ENCODE measurements around the gene MTIF3.
"Not testable (repeated sequence)": the region's sequence is repeated elsewhere in the genome, so short reads cannot be mapped to it uniquely, and the experiment has no call there.

Gene MTIF3

DNA sequence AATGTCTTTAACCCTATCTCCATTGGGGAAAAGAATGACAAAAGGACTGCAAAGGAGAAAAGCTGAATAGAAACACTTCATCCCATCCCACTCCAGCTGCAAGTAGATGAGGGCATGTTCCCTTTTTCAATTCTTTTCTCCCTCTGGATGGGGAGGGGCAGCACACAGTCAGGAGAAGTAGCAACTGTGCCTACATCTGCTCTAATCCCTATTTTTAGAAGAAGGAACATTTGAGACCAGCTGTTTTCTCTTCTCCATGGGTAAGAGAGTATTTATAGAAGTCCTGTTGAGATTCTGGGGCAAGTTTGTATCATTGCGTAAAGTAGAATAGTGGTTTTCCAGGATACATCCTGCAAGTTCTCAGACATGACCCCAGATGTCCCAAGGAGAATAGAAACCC is 35.2 kb downstream of the MTIF3 start:
- DNase-seq (ENCODE audit: low read depth in 3 of 3): no peak

DNA sequence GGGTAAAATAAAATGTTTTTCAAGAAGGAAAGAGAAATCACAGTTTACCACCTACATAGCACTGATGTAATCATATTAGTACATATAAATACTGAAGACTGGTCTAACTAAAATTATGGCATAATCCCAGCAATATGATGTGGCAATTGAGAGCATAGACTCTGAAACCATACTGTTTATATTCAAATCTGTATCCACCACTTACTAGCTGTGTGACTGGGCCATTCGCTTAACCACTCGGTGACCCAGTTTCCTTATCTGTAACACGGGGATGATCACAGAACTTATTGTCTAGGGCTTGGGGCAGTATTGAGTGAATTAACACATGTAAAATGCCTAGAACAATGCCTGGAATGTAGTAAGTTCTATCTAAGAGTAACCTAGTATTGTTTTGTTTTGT is 39.0 kb downstream of the MTIF3 start:
- no peak for DNase-seq (ENCODE audit: low read depth in 3 of 3)

DNA sequence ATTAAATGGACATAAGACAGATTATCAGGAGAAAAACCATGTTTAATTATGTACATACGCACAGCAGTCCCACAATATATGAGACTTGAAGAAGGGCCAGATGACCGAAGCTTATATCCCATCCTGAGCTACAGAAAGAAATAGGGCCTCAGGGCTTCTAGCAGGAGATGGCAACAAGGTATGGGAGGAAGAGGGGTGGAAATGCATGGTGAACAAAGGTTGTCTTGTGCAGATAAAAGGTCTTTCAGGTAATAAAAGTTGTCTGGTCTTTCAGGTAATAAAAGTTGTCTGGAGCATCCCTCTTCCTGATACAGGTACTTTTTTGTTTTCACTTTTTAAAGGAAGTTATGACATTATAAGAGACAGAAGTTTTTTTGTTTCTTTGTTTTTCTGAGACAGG is 41.4 kb downstream of the MTIF3 start:
- DNase-seq (ENCODE audit: low read depth in 3 of 3): no peak

DNA sequence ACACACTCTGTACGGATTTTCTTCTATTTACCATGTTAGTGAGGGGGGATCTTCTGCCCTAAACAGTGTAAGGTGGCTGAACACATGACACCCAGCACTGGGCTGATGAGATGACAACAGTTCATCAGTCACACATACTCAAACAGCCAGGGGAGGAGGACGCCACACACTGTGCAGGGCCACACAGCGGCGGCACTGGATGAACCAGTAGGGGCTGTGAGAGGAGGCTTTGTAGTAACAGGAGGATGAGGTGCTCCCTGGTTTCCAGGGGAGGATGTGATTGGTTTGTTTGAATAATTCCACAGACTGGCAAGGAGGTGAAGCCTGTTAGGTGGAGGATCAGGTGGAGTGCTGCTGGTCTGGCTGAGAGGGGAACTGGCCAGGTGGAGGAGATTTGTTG is 42.3 kb downstream of the MTIF3 start:
- no peak for DNase-seq (ENCODE audit: low read depth in 3 of 3)

DNA sequence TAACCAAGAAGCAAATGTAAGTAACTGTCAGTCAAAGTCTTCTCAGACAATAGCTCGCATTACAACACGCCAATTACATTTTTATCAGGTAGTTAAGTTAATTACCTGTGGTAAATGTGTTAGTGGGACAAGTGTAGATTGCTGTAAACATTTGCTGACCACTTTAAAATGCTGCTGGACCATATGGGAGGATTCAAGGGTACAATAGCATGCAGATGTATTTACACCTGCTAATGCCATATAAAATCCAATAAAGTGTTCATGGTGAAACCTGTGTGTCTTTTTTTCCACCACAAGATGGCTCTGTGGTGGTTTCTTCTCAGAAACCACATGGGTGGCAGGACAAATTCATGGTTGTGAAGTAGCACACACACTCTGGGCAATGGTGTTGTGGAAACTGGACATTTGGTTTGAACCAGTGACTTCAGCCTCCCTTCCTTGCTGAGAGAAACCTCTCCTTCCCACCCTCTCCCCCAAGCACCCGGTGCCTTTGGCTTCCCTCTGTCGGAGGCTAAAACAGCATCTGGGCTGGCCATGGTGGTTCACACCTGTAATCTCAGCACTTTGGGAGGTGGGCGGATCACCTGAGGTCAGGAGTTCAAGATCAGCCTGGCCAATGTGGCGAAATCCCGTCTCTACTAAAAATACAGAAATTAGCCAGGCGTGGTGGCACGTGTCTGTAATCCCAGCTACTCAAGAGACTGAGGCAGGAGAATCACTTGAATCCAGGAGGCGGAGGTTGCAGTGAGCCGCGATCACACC is 44.0 kb downstream of the MTIF3 start:
- peak in 1 of 3 experiments; percentile 16 for DNase-seq (ENCODE audit: low read depth in 3 of 3)

DNA sequence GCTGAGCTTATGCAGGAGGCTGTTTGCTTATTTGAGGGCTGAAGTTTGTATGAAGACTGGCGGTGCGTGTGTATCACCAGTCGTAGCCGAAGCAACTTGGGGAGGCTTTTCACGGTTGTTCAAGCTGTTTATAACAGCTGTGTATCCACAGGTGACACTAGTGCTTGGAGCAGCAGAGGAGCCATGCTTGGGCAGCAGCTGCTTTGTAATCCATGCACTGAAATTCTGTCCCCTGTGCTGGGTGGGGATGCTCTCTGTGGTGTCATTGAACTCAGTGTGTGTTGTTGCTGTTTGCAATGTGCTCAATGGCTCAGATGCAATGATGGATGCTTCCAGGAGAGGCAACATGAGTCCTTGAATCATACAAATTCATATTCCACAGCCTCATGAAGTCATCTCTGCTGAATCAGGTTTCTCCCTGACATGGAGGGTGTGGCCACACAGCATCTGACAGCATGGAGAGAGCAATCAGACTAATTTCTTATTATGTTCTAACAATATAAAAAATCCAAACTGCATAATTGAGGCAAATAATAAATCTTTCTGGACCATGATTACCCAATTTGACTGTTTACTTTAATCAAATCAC is 44.7 kb downstream of the MTIF3 start:
- no peak for DNase-seq (ENCODE audit: low read depth in 3 of 3)

DNA sequence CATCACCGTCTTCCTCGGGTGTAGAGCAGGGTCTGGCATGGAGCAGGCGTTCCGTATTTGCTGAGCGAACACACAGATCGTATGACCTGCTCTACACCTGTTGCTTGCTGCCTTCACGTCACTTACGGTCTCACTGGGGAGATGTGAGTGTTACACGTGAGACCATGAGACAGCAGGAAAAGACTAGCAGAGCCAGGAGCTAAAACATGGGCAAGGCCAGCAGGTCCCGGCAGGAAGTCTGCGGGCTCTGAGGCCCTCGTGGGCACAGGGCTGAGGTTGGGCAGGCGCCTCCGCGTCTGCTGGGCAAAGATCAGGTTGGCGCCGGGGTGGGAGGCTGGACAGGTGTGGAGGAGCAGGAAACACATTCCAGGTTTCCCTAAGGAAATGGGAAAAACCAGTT is 45.7 kb downstream of the MTIF3 start:
- no peak for DNase-seq (ENCODE audit: low read depth in 3 of 3)

DNA sequence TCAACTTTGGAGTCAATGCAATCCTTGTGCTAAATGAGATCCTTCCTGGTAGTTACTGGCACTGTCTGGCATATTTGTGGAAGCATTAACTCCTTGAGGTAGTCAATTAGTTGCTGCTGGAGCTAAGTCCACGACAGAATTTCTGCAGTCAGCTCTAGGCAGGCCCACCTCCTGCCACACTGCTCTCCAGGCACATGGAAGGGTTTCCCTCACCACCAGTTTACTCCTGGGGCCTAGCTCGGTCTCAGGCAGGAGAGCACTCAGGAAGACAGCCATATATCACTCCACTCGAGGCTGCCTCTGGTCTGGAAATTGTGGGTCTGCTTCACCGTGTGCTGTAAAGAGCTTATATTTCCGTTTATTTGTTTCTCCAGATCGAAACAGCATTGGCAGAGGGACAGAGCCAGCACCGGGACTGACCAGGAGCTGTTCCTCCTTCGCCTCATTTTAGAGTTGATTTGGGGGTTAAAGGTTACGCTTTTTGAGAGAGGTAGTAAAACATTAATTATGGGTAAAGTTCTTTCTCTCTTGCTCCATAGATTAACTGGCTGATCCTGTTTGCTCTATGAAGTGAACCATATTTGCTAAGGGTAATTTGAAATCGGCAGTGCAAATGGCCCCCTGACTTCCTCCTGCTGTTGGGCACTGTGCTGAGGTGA is 46.5 kb downstream of the MTIF3 start:
- DNase-seq (ENCODE audit: low read depth in 3 of 3): no peak

DNA sequence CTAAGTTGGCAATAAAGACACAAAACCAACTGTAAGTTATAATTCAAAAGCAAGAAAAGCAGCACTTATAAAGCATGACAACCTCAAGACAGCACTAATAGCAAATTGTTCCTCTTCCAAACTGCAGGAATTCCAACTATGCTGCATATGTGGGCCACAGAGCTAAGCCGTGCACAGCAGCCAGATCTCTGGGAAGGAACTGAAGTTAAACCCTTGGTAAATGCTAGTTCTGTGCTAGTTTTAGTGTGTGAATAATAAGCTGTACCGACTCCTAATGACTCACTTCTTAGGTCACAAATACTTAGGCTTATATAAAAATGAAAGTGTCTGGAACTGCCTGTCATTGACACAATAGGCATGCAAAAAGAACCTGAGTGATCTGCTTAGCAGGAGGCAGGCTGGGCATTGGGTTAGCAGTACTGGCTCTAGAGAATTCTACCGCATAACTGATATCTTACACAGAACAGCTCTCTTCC is 47.1 kb downstream of the MTIF3 start:
- no peak for DNase-seq (ENCODE audit: low read depth in 3 of 3)

DNA sequence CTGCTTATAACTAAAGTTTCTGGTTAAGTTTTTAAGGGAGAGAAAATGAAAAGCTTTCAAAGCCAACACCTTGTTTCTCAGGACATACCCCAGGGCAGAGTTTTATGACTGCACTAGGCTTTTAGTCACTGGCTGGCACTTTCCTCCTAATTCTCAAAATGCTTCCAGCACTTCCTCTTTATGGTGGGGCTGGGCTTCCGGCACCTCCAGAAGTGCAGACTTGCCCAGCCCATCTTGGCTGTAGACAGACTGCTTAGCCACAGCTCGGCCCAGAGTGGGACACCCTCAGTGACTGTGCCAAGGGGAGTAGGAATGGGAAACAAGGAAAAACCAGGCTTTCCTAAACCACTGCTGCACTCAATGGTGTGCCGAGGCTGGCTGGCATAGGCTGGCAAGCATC is 49.2 kb downstream of the MTIF3 start:
- DNase-seq (ENCODE audit: low read depth in 3 of 3): no peak

DNA sequence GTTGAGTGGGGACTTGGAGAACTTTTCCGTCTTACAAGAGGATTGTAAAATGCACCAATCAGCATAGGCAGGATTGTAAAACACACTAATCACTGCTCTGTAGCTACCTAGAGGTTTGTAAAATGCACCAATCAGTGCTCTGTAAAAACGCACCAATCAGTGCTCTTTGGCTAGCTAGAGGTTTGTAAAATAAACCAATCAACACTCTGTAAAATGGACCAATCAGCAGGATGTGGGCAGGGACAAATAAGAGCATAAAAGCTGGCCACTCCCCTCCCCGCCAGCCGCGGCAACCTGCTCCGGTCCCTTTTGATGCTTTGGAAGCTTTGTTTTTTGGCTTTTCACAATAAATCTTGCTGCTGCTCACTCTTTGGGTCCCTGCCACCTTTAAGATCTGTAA is 50.0 kb downstream of the MTIF3 start:
- DNase-seq (ENCODE audit: low read depth in 3 of 3): not testable (repeated sequence)

DNA sequence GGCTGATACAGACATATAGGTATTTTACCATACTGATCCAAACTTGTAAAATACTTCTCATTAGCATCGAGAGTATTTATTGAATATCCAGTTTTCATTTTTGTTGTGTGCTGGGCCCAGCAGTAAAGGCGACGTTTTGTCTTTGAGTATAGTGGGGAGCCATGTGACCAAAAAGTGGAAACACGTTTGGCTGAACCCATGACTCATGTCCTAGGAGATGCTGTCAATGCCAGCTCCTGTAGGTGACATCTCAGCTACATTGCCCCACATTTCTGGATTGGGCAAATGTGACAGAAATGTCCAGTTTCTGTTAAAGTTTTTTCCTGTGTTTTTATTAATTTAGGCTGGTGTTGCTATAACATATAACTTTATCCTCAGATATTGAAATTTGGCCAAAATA is 52.0 kb downstream of the MTIF3 start:
- DNase-seq (ENCODE audit: low read depth in 3 of 3): no peak

DNA sequence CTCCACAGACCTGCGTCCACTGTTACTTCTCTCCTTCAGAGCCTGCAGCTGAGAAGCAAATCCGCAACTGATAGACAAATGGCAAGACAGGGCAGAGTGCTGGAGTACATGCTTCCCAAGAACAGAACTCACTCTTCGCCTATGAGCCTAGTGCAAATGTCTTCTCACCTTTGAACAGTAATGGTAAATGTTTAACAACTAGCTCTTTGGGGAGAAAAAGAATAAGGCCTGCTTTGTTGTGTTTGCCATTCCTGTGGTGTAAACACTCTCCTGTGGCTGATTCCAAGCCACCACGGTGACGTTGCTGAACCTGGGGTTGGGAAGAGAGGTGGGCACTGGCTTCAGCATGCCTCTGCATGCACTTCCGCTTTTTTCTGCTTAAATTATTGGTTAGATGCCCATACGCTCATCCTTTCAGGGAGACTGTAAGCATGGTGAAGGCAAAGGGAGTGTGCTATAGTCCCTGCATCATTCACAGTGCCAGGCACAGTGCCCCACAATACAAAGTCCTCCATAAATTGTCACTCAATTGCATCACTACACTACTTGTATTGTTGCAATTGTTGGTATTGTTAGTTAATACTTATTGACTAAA is 54.0 kb downstream of the MTIF3 start:
- DNase-seq (ENCODE audit: low read depth in 3 of 3): no peak

DNA sequence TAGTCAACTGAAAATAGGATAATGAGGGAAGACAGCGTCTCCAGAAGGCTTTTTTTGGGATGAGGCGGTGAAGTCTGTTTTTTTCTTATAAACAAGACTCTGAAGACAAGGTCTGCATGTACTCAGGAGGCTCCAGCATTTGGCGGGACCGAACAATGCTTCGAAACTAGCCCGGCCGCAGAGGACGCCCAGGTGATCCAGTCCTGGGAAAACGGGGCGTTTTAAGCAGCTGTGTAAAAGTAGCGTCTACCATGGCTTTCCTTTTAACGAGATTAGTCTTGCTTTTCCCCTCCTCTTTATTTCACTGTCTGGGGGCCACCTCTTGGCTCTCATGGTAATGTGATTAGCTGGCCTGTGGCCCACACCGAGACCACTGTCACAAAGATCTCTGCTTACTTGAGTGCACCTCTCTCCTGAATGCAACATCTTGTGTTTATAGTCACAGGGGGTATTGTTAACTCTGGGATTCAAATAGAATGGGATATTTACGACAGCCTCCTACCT is 55.3 kb downstream of the MTIF3 start:
- no peak for DNase-seq (ENCODE audit: low read depth in 3 of 3)

DNA sequence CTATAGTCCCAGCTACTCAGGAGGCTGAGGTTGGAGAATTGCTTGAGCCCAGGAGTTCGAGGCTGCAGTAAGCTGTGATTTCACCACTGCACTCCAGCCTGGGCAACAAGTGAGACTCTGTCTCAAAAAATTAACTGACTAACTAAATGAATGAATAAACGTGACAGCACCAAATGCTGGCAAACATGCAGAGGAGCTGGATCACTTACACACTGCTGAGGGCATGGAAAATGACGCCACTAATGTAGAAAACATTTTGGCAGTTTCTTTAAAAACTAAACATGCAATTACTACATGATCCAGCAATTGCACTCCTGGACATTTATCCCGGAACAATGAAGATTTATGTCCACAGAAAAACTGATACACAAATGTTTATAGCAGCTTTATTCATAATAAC is 57.3 kb downstream of the MTIF3 start:
- DNase-seq (ENCODE audit: low read depth in 3 of 3): no peak

DNA sequence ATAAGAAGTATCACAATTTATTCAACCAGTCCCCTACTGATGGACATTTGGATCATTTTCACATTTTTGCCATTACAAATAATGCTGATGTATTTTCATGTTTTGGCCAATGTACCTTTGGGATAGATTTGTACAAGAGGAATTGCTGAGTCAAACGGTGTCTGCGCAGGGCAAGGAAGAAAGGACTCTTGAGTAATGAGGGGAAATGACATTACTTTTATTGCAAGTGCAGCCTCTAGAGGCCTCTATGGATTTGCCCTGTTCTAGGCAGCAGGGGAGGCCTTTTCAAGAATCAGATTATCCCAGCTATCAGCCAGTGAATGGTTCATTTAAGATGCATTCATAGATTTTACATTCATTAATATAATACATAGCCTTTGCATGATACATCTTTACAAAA is 58.9 kb downstream of the MTIF3 start:
- DNase-seq (ENCODE audit: low read depth in 3 of 3): no peak

DNA sequence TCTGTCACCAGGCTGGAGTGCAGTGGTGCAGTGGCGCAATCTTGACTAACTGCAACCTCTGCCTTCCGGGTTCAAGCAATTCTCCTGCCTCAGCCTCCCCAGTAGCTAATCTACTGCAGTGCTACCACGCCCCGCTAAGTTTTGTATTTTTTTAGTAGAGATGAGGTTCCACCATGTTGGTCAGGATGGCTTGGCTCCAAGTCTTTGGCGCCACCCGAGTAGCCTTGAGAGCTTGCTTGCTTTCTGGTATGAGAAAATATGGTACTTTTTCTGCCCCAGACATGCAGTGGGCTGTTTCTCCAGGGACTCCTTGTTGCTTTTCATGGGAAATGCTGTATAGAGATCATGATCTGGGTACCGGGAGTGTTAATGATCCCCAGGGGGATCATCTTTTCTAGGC is 60.5 kb downstream of the MTIF3 start:
- no peak for DNase-seq (ENCODE audit: low read depth in 3 of 3)

DNA sequence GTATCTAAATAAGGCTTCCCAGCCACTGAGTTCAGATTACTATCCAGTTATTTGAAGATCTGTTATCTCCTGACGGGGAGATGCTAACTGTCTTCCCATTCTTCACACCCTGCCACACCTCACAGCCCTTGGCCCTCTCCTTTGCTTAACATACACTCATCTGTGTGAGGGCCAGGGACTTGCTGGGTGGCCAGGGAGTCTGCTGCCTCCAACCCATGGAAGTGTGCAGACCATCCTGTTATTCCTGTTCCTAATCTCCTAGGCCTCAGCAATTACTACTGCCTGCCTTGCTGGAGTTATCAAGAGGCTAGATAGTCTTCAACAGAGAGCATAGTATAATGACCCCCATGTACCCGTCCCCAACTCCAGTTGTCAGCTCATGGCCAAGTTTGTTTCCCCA is 62.1 kb downstream of the MTIF3 start:
- no peak for DNase-seq (ENCODE audit: low read depth in 3 of 3)

Measured in stimulated activated CD4-positive, alpha-beta T cell treated with anti-CD3 and anti-CD28 coated beads, TNF-alpha, amount 100 ng/mL, for 24 hours (primary cell).